Upper lobe of right lung (tissue), 1 donor: ENCODE results near the gene ANKRD40. TPM values are rescaled to one million over a fixed set of nuclear protein-coding genes. Genes with fewer than 3 reads are reported as not detected.

Experiments used
- ATAC-seq: fragments of 200-7000 bp; cut with Tn5 transposase; one replicate; pipeline ENCODE4 v1.9.1; 2020; ENCODE audit warnings: mild to moderate bottlenecking, moderate library complexity
- DNase-seq: peaks from one replicate; pipeline ENCODE4 v3.0.0-alpha.2; 2020
- H3K27ac ChIP-seq: fragments of 200-600 bp; one replicate; pipeline ENCODE4 v1.8.0; 2022
- H3K27me3 ChIP-seq: fragments of 200-600 bp; one replicate; pipeline ENCODE4 v1.8.0; 2022; ENCODE audit warnings: mild to moderate bottlenecking
- H3K36me3 ChIP-seq: fragments of 200-600 bp; one replicate; pipeline ENCODE4 v1.8.0; 2022
- H3K4me1 ChIP-seq: fragments of 200-600 bp; one replicate; pipeline ENCODE4 v1.8.0; 2022
- H3K4me3 ChIP-seq: fragments of 200-600 bp; one replicate; pipeline ENCODE4 v1.8.0; 2022; ENCODE audit warnings: mild to moderate bottlenecking
- H3K9me3 ChIP-seq: fragments of 200-600 bp; one replicate; pipeline ENCODE4 v1.8.0; 2022
- CTCF ChIP-seq: fragments of 200-600 bp; IDR thresholded peaks from one replicate; pipeline ENCODE4 v1.8.0; 2022; ENCODE audit warnings: antibody characterized with exemption
- intact Hi-C: fragments of 100-400 bp; cut with DNase I; formaldehyde crosslinking; loops from one replicate; pipeline ENCODE4 v1.11.0; 2022
- total RNA-seq: library from RNA; stranded (reverse); fragmentation: NEBNext Ultra II Directional; extraction: Animal tissue kit (Norgen Biotek cat#: 25700); gene quantifications from one replicate; pipeline ENCODE4 v1.2.1, GENCODE V29; 2021
- donor health status: DM: no; HTN: yes; CAD: no; lungs with severe emphysema.

Gene ANKRD40
- total RNA-seq, 1 donor from 2014 or later = 57.7 TPM

DNA sequence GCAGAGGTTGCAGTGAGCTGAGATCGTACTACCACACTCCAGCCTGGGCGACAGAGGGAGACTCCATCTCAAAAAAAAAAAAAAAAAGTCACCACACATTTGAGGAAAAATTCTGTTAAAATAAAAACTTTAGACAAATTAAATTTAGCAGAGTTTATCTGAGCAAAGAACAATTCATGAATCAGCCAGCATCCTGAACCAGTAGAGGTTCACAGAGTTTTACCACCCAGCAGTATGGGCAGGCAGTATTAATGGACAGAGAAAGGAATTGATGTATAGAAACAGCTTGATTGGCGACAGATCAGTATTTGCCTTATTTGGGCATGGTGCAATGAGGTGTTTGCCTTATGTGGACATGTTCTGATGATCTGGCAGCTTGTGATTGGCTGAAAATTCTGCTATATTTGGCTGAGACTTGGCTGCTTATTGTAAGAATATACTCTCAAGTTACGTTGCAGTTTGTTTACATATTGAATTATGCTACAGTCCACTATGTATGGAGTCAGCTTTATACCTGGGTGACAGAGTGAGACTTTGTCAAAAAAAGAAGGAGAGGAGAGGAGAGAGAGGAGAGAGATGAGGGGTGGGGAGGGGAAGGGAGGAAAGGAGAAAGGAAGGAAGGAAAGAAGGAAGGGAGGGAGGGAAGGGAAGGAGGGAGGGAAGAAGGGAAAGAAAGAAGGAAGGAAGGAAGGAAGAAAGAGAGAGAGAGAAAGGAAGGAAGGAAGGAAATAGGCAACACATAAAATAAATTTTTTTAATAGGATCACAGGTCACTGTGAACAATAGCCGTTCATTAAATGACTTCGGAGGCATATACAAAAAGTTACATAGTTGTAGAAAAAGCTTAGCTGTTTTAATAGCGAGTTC lies 58.4 kb downstream of the ANKRD40 start:
- Histone ChIP-seq H3K4me3 (no peak overlapping the region), H3K36me3 (no peaks in the 10 kb centered on the region), H3K27ac (no peak overlapping the region), H3K4me1 (no peaks in the 10 kb centered on the region), H3K27me3 (no peaks in the 10 kb centered on the region), H3K9me3 (no peaks in the 10 kb centered on the region)
- TF ChIP-seq CTCF = no peak
- ATAC-seq = no peak
- no peak for DNase-seq
- intact Hi-C loops = no loop called here

- no peaks in the 10 kb centered on the region for H3K36me3 ChIP-seq
- H3K4me1 ChIP-seq = no peaks in the 10 kb centered on the region
- no peak overlapping the region for H3K27ac ChIP-seq
- H3K4me3 ChIP-seq = no peak overlapping the region
- no peak for DNase-seq
- H3K9me3 ChIP-seq = no peaks in the 10 kb centered on the region
- no peak for TF ChIP-seq CTCF
- intact Hi-C loops = no loop called here
- H3K27me3 ChIP-seq = no peaks in the 10 kb centered on the region
- ATAC-seq = no peak
These were observed 60.5 kb downstream of the ANKRD40 start for GRCh38 chr17:50647187-50647586.

DNA sequence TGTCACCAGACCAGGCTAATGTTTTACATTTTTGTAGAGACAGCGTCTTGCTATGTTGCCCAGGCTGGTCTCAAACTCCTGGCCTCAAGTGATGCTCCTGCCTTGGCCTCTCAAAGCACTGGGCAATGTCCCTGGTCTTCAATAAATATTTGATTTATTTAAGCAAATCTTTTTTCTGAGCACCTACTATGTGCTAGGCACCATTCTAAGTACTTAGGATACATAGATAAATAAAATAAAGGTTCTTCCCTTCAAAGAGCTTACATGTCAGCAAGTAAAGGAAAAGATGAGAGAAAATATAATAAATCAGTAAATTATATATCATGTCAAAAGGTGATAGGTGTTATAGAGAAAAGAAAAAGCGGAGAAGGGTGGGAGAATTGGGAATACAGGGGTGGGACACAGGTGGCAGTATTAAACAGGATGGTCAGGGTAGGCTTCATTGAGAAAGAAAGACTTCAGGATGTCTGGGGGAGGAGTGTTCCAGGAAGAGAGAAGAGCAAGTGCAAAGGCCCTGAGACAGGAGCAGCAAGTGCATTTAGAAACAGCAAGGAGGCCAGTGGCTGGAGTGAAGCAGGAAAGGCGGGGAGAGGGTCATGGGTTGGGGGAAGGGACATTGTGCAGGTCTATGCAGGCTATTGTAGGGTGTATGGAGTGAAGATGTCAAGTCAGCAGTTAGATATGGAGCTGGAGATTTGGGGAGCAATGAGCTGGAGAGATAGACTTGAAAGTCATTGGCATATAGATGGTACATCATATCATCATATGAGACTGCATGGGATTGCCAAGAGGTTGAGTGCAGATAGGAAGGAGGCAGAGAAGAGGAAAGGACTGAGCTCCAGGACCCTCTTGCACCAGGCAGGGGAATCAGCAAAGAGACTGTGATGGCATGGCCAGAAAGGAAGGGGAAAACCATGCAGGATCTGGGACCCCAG lies 61.7 kb downstream of the ANKRD40 start:
- intact Hi-C loops = no loop called here
- H3K27ac ChIP-seq = no peak overlapping the region
- ATAC-seq = no peak
- H3K9me3 ChIP-seq = no peaks in the 10 kb centered on the region
- no peak for DNase-seq
- TF ChIP-seq CTCF = no peak
- no peaks in the 10 kb centered on the region for H3K27me3 ChIP-seq
- H3K4me3 ChIP-seq = no peak overlapping the region
- peaks cover 6% of the 10 kb centered on the region for H3K4me1 ChIP-seq
- no peaks in the 10 kb centered on the region for H3K36me3 ChIP-seq

Other genes starting within 250 kb of the ANKRD40 start
- gene CHAD, start 239.0 kb downstream of the ANKRD40 start, total RNA-seq = not detected
- 34.3 TPM for gene RSAD1, start 229.1 kb downstream of the ANKRD40 start, total RNA-seq
- gene MYCBPAP, start 199.5 kb downstream of the ANKRD40 start, total RNA-seq = 1.3 TPM
- gene EPN3, start 175.2 kb downstream of the ANKRD40 start, total RNA-seq = 0.09 TPM
- 31.6 TPM for gene SPATA20, start 160.7 kb downstream of the ANKRD40 start, total RNA-seq
- gene CACNA1G, start 147.2 kb downstream of the ANKRD40 start, total RNA-seq = not detected
- gene ABCC3, start 73.0 kb downstream of the ANKRD40 start, total RNA-seq = 65.4 TPM
- gene LUC7L3, start 11.7 kb upstream of the ANKRD40 start, total RNA-seq = 105 TPM
- gene ANKRD40CL, start 59.6 kb upstream of the ANKRD40 start, total RNA-seq = not detected
- 0.69 TPM for gene WFIKKN2, start 127.7 kb upstream of the ANKRD40 start, total RNA-seq
- gene TOB1, start 158.4 kb upstream of the ANKRD40 start, total RNA-seq = 70.1 TPM